Upper lobe of left lung (tissue), 4 donors: ENCODE results near the gene FBXW8.

Experiments used
- POLR2AphosphoS5 ChIP-seq, 2 donors: sonication (generic); formaldehyde crosslinking; IDR thresholded peaks; one replicate each; pipeline ENCODE4 v1.5.1; 2017; ENCODE audit warnings: antibody characterized with exemption in 2 of 2
- TF ChIP-seq, protein P1 (sequence below), 6 experiments: fragments of 450-650 bp in 4 of 6; fragments of 200-600 bp in 2 of 6; sonication (generic) in 2 of 6; IDR thresholded peaks; one replicate each; pipeline ENCODE4 v1.5.1; 2016 to 2019; ENCODE audit warnings: antibody characterized with exemption in 6 of 6

- TF ChIP-seq, protein P1, sequence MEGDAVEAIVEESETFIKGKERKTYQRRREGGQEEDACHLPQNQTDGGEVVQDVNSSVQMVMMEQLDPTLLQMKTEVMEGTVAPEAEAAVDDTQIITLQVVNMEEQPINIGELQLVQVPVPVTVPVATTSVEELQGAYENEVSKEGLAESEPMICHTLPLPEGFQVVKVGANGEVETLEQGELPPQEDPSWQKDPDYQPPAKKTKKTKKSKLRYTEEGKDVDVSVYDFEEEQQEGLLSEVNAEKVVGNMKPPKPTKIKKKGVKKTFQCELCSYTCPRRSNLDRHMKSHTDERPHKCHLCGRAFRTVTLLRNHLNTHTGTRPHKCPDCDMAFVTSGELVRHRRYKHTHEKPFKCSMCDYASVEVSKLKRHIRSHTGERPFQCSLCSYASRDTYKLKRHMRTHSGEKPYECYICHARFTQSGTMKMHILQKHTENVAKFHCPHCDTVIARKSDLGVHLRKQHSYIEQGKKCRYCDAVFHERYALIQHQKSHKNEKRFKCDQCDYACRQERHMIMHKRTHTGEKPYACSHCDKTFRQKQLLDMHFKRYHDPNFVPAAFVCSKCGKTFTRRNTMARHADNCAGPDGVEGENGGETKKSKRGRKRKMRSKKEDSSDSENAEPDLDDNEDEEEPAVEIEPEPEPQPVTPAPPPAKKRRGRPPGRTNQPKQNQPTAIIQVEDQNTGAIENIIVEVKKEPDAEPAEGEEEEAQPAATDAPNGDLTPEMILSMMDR (IDR thresholded peaks at IDR 0.05), result no peak
- no peak for TF ChIP-seq POLR2AphosphoS5 (IDR thresholded peaks at IDR 0.05)
Observed at GRCh38 chr12:117042862-117043261, 132.1 kb downstream of the FBXW8 start.
